Sigmoid colon (tissue), 4 donors: Measurements from ENCODE around the gene DUSP9.

Experiments used
- EP300 ChIP-seq, 4 donors: sonication (generic); formaldehyde crosslinking; IDR thresholded peaks; one replicate each; pipeline ENCODE4 v1.6.1; 2017; ENCODE audit warnings: antibody characterized with exemption in 4 of 4
- POLR2AphosphoS5 ChIP-seq, 4 donors: sonication (generic); formaldehyde crosslinking; IDR thresholded peaks; one replicate each; pipeline ENCODE4 v1.6.1; 2017; ENCODE audit warnings: antibody characterized with exemption in 4 of 4
- TF ChIP-seq, protein P1 (sequence below), 4 experiments: fragments of 450-650 bp in 3 of 4; fragments of 200-600 bp in 1 of 4; IDR thresholded peaks; one replicate each; pipeline ENCODE4 v1.5.1; 2016 to 2019; ENCODE audit warnings: antibody characterized with exemption in 4 of 4, mild to moderate bottlenecking in 3 of 4, moderate library complexity in 2 of 4

DNA sequence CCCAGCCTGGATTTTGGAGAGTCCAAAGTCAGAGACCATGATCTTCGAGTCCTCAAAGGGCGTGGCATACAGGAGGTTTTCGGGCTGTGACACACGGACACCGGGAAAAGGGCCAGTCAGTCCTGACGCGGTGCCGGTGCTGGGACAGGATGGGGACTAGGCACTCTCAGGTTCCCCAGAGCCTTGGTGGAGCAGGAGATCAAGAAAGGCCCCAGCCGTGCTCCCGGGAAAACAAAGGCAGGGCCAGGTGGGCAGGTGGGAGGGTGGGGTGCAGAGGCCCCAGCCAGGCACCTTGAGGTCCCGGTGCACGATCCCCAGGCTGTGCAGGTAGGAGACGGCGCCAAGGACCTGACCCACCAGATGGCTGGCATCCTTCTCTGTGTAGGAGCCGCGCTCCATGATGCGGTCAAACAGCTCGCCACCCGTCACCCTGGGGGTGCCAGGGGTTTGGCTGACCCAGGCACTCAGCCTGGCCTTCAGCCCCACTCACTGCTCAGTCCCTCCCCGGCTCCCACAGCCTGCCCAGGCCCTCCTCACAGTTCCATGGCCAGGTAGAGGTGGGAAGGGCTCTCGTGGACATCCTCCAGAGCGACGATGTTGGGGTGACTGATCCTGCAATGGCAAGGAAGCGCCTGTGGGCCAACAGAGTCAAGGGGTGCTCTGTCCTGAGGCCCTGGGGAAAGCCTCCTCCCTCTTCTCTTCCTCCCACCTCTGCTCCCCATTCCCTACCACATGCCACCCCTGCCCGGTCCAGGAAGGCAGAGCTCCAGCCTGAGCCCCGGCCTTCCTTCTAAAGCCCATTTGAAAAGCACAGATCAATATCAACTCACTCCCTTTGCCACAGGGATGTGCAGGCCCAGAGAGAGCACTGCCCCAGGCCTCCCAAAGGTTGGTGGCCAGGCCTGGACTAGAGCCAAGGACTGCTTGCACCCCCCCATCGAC, 24.9 kb downstream of the DUSP9 start:
- TF ChIP-seq EP300 (IDR thresholded peaks at IDR 0.05) (no peak), POLR2AphosphoS5 (IDR thresholded peaks at IDR 0.05) (no peak)
- TF ChIP-seq, protein P1, sequence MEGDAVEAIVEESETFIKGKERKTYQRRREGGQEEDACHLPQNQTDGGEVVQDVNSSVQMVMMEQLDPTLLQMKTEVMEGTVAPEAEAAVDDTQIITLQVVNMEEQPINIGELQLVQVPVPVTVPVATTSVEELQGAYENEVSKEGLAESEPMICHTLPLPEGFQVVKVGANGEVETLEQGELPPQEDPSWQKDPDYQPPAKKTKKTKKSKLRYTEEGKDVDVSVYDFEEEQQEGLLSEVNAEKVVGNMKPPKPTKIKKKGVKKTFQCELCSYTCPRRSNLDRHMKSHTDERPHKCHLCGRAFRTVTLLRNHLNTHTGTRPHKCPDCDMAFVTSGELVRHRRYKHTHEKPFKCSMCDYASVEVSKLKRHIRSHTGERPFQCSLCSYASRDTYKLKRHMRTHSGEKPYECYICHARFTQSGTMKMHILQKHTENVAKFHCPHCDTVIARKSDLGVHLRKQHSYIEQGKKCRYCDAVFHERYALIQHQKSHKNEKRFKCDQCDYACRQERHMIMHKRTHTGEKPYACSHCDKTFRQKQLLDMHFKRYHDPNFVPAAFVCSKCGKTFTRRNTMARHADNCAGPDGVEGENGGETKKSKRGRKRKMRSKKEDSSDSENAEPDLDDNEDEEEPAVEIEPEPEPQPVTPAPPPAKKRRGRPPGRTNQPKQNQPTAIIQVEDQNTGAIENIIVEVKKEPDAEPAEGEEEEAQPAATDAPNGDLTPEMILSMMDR (IDR thresholded peaks at IDR 0.05), result no peak
